Stimulated activated CD4-positive, alpha-beta T cell treated with anti-CD3 and anti-CD28 coated beads, TNF-alpha, amount 100 ng/mL, for 4 hours (primary cell): Measurements from ENCODE around the gene BCO1.
"Not testable (repeated sequence)": the region's sequence is repeated elsewhere in the genome, so short reads cannot be mapped to it uniquely, and the experiment has no call there.

Source experiments
- DNase-seq, 3 experiments: peaks; one replicate each; pipeline ENCODE4 v3.0.0-alpha.2; 2020; ENCODE audit warnings: low read depth in 3 of 3

The BCO1 gene

GRCh38 chr16:81238296-81239011 is at the start of gene BCO1:
BCO1 (plus strand) TSS chr16:81238689; CDS start chr16:81238909, 220 bp downstream.
- no peak for DNase-seq

GRCh38 chr16:81189100-81189664 is 49.3 kb upstream of the BCO1 start:
- no peak for DNase-seq

GRCh38 chr16:81190667-81191066 is 47.8 kb upstream of the BCO1 start:
- no peak for DNase-seq

GRCh38 chr16:81195885-81196534 is 42.5 kb upstream of the BCO1 start:
- no peak for DNase-seq

- DNase-seq: no peak
Observed at GRCh38 chr16:81198635-81199034, 39.9 kb upstream of the BCO1 start.

- DNase-seq: no peak
Observed at GRCh38 chr16:81201267-81201666, 37.2 kb upstream of the BCO1 start.

GRCh38 chr16:81204798-81205680 is 33.5 kb upstream of the BCO1 start:
- peak in 2 of 3 experiments; percentile 8 to 18 for DNase-seq

- no peak for DNase-seq
Observed at GRCh38 chr16:81207076-81207475, 31.4 kb upstream of the BCO1 start.

GRCh38 chr16:81210807-81211206 is 27.7 kb upstream of the BCO1 start:
- no peak for DNase-seq

- no peak for DNase-seq
Observed at GRCh38 chr16:81212830-81213465, 25.5 kb upstream of the BCO1 start.

- no peak for DNase-seq
Observed at GRCh38 chr16:81214745-81215166, 23.7 kb upstream of the BCO1 start.

- no peak for DNase-seq
Observed at GRCh38 chr16:81216114-81216513, 22.4 kb upstream of the BCO1 start.

- DNase-seq: no peak
Observed at GRCh38 chr16:81216706-81217105, 21.8 kb upstream of the BCO1 start.

- DNase-seq: no peak
Observed at GRCh38 chr16:81219151-81219550, 19.3 kb upstream of the BCO1 start.

- no peak for DNase-seq
Observed at GRCh38 chr16:81220349-81220748, 18.1 kb upstream of the BCO1 start.

- DNase-seq: no peak
Observed at GRCh38 chr16:81221731-81222130, 16.8 kb upstream of the BCO1 start.

GRCh38 chr16:81224824-81225223 is 13.7 kb upstream of the BCO1 start:
- no peak for DNase-seq

- not testable (repeated sequence) for DNase-seq
Observed at GRCh38 chr16:81225697-81226096, 12.8 kb upstream of the BCO1 start.

- no peak for DNase-seq
Observed at GRCh38 chr16:81227785-81228184, 10.7 kb upstream of the BCO1 start.

- DNase-seq: no peak
Observed at GRCh38 chr16:81229811-81230210, 8.7 kb upstream of the BCO1 start.

- no peak for DNase-seq
Observed at GRCh38 chr16:81231014-81231413, 7.5 kb upstream of the BCO1 start.
